Fibroblast of gingiva (primary cell): ENCODE measurements around the gene SLC34A2.
"Not testable (repeated sequence)": the region's sequence is repeated elsewhere in the genome, so short reads cannot be mapped to it uniquely, and the experiment has no call there.

ENCODE experiments used
- DNase-seq: peaks from one replicate; pipeline ENCODE4 v3.0.0-alpha.2; 2011; ENCODE audit warnings: low read depth

SLC34A2 gene, protein sequence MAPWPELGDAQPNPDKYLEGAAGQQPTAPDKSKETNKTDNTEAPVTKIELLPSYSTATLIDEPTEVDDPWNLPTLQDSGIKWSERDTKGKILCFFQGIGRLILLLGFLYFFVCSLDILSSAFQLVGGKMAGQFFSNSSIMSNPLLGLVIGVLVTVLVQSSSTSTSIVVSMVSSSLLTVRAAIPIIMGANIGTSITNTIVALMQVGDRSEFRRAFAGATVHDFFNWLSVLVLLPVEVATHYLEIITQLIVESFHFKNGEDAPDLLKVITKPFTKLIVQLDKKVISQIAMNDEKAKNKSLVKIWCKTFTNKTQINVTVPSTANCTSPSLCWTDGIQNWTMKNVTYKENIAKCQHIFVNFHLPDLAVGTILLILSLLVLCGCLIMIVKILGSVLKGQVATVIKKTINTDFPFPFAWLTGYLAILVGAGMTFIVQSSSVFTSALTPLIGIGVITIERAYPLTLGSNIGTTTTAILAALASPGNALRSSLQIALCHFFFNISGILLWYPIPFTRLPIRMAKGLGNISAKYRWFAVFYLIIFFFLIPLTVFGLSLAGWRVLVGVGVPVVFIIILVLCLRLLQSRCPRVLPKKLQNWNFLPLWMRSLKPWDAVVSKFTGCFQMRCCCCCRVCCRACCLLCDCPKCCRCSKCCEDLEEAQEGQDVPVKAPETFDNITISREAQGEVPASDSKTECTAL

GRCh38 chr4:25654971-25655963, at the start of gene SLC34A2:
Gene SLC34A2, plus strand, starts transcription at chr4:25655851. Its CDS starts 6,650 bp downstream, at chr4:25662501.
- no peak for DNase-seq

- DNase-seq: no peak
These were observed 47.0 kb upstream of the SLC34A2 start for GRCh38 chr4:25608644-25609043.

GRCh38 chr4:25609976-25610375, 45.7 kb upstream of the SLC34A2 start:
- DNase-seq: no peak

GRCh38 chr4:25613613-25614012, 42.0 kb upstream of the SLC34A2 start:
- not testable (repeated sequence) for DNase-seq

DNA sequence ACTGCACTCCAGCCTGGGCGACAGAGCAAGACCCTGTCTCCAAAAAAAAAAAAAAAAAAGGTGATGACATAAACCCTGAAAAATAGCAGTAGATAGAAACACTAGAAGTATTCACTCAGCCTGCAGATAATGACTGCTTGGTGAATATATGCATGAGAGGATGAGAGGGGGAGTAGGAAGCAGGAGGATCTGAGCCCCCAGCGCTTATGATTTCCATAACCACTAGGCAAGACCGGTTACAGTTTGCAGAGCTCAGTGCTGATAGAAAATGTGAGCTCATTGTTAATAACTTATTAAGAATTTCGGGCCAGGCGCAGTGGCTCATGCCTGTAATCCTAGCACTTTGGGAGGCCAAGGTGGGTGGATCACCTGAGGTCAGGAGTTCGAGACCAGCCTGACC, 40.8 kb upstream of the SLC34A2 start:
- DNase-seq: no peak

- DNase-seq: no peak
These were observed 34.4 kb upstream of the SLC34A2 start for GRCh38 chr4:25621027-25621930.

- DNase-seq: no peak
These were observed 31.0 kb upstream of the SLC34A2 start for GRCh38 chr4:25624616-25625015.

GRCh38 chr4:25628451-25628850, 27.2 kb upstream of the SLC34A2 start:
- DNase-seq: no peak

DNA sequence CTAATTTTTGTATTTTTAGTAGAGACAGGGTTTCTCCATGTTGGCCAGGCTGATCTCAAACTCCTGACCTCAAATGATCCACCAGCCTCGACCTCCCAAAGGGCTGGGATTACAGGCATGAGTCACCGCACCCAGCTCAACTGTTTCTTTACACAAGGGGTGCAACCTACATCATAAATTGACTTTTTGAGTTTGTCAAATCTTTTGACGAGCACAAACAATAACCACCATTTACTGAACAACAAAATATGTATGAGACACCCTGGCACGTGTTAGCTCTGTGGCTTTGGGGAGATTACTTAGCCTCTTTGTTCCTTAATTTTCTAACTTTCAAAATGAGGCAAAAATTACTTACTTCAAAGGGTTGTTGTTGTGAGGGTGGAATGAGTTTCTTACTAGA, 23.5 kb upstream of the SLC34A2 start:
- DNase-seq: no peak

DNA sequence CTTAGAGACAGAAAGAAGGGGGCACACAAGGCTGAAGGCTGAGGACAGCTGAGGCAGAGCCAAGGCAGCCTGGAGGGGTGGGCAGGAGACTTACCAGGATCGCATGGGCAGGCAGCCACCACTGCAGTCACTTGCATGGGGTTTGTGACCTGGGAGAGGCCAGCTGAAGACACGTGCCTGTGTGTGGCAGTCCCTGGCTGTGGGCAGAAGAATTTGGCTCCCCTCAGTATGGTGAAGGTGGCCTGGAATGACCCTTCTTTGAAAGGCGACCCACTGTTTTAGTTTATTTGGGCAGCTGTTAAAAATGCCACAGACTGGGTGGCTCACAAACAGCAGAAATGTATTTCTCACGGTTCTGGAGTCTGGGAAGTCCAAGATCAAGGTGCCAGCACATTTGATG, 22.1 kb upstream of the SLC34A2 start:
- DNase-seq: no peak

DNA sequence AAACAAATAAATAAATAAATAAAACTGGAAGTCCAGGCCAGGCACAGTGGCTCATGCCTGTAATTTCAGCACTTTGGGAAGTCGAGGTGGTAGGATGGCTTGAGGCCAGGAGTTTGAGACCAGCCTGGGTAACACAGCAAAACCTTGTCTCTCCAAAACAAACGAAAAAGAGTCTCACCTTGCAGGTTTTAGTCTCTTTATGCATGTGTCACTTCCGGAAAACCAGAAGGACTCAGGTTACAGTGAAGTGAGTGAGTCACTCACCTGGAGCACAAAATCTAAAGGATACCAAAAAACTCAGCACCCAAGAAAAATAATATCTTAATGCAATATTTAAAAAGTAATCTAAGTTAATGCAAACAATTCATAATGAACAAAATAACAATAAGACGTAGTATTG, 20.1 kb upstream of the SLC34A2 start:
- no peak for DNase-seq

DNA sequence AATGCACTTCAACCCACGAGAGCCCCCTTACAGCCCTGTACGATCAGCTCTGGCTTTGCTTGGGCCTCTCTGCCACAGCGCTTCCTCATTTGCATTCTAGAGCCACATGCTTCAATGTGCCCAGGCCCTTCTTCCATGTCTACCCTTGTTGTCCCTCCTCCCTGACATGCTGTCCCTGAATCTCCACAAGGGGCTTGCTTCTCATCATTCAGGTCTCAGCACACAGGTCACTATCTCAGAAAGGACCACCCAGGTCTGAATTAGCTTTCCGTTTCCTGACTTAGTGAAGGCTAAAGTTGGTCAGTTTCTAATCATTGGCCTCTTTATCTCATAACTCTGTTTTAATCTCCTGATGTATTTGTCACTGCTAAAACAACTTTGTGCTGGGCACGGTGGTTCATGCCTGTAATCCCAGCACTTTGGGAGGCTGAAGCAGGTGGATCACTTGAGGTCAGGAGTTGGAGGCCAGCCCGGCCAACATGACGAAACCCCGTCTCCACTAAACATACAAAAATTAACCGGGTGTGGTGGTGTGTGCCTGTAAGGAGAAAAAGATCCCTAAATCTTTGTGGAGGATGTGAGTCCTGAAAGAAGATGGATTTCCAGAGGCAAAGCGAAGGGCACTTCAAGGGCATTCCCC, 17.9 kb upstream of the SLC34A2 start:
- no peak for DNase-seq

- no peak for DNase-seq
These were observed 17.4 kb upstream of the SLC34A2 start for GRCh38 chr4:25638221-25638601.

DNA sequence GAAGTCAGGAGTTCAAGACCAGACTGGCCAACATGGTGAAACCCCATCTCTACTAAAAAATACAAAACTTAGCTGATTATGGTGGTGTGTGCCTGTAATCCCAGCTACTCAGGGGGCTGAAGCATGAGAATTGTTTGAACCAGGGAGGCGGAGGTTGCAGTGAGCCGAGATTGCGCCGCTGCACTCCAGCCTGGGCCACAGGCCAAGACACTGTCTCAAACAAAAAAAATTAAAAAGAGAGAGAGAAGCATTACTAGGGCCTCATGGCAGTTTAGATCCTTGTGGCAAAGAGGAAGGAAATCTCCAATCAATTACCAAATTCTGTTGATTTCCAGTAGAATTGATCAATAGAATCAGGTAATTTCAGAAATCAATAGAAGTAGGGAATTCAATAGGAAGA, 16.8 kb upstream of the SLC34A2 start:
- DNase-seq: no peak

- no peak for DNase-seq
These were observed 5.3 kb upstream of the SLC34A2 start for GRCh38 chr4:25650311-25650710.

GRCh38 chr4:25651682-25652081, 4.0 kb upstream of the SLC34A2 start:
- no peak for DNase-seq

DNA sequence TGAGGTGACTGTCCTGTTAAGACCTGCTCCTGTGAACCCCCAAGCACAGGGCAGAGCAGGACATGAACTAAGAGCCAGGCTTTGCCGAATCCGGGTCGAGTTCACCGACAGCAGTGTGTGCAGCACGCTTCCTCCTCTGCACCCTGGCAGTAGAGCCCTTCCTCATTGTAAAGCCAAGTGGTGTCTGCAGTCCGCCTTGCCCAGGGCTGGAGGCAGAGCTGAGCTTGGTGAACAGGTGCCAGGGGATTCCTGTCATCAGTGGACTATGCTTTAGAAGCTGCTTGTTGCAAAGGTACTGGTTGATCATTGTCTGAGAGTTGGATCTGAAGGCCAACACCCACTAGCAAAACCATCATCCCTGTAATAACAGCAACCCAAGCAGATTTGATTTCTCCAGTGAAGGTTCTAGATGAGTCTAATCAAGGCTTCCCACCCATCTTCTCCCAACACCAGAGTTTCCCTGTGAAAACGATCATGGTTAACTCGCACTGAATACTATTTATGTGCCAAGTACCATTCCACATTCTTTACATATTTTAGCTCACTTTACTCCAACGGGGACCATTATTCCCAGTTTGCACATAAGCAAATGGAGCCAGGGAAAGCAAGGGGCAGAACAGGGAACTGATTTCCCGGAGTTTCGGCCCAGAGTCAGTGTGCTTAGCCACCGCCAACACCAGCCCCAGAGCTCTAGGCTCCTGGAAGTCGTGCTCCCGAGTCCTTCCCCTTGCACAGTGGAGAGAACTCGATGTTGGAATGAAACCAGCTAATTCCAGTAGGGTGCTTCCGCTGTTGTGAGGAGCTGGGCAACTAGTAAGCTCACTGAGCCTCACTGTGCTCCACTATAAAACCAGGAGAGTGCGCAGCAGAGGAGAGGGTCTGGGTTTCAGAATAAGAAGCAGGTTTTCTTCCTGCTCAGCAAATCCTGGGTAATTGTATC, 1.4 kb upstream of the SLC34A2 start:
- DNase-seq: no peak

DNA sequence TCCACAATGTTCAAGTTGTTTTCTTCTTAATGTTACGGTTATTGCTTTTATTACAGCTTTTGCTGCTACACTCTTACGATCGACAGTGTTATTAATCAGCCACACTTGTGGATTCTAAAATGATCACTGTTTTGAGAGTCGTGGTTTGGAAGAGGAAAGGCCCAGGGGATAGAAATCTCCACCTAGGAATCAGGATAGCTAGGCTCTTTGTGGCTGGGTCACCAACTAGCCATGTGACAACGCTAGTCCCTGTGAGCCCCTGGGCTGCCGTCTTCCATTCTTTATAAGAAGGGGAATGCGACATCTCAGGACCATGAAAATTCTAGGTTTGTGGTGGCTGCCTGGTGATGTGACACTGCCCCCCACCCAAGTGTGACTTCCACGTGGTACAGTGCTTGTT, 380 bp downstream of the SLC34A2 start:
- no peak for DNase-seq

- no peak for DNase-seq
These were observed 2.7 kb downstream of the SLC34A2 start for GRCh38 chr4:25658357-25658771.

- no peak for DNase-seq
These were observed 3.1 kb downstream of the SLC34A2 start for GRCh38 chr4:25658777-25659176.
